Fibroblast of lung (primary cell): ENCODE data around the gene PUM2. TPM values are rescaled to one million over a fixed set of nuclear protein-coding genes. Genes with fewer than 3 reads are reported as not detected.

ENCODE experiments used
- DNase-seq, 2 donors: peaks; one replicate each; pipeline versions ENCODE4 v3.0.0 to v3.0.0-alpha.2; 2010; ENCODE audit warnings: low read depth in 2 of 2
- H2AFZ ChIP-seq: 2 replicates; pipeline ENCODE4 v1.5.1; 2012; ENCODE audit warnings: low read length, control low read depth, inconsistent platforms
- H3K27ac ChIP-seq: 2 replicates; pipeline ENCODE4 v1.5.1; 2011; ENCODE audit warnings: low read length, control low read depth; ENCODE audit not compliant: insufficient read depth
- H3K27me3 ChIP-seq: 2 replicates; pipeline ENCODE4 v1.5.1; 2011; ENCODE audit warnings: mild to moderate bottlenecking, low read length; ENCODE audit not compliant: control insufficient read depth, insufficient read depth
- H3K36me3 ChIP-seq: 2 replicates; pipeline ENCODE4 v1.5.1; 2011; ENCODE audit warnings: low read length; ENCODE audit not compliant: control insufficient read depth, insufficient read depth
- H3K4me1 ChIP-seq: 2 replicates; pipeline ENCODE4 v1.5.1; 2011; ENCODE audit warnings: low read length; ENCODE audit not compliant: control insufficient read depth, insufficient read depth; ENCODE audit errors: extremely low read depth
- H3K4me2 ChIP-seq: 2 replicates; pipeline ENCODE4 v1.5.1; 2011; ENCODE audit warnings: low read length, control low read depth; ENCODE audit not compliant: insufficient read depth; ENCODE audit errors: extremely low read depth
- H3K4me3 ChIP-seq, 4 experiments: fragments of 200-600 bp in 1 of 4; sonication (generic) in 1 of 4; replicated peaks in 1 of 4; 2 replicates each; pipeline ENCODE4 v1.5.1; 2011 to 2016; ENCODE audit warnings: low read length in 4 of 4, low read depth in 3 of 4, mild to moderate bottlenecking in 3 of 4, control low read depth in 2 of 4, inconsistent platforms in 1 of 4, mixed read lengths in 1 of 4; ENCODE audit not compliant: insufficient read depth in 1 of 4; ENCODE audit errors: control extremely low read depth in 1 of 4
- H3K79me2 ChIP-seq: 2 replicates; pipeline ENCODE4 v1.5.1; 2012; ENCODE audit warnings: mild to moderate bottlenecking, low read length, inconsistent platforms; ENCODE audit not compliant: control insufficient read depth, insufficient read depth
- H3K9ac ChIP-seq: 2 replicates; pipeline ENCODE4 v1.5.1; 2011; ENCODE audit warnings: mild to moderate bottlenecking, low read length, control low read depth; ENCODE audit not compliant: insufficient read depth
- H3K9me3 ChIP-seq: 2 replicates; pipeline ENCODE4 v1.5.1; 2012; ENCODE audit warnings: low read depth, low read length; ENCODE audit not compliant: control insufficient read depth, insufficient read depth
- H4K20me1 ChIP-seq: 2 replicates; pipeline ENCODE4 v1.5.1; 2011; ENCODE audit warnings: low read length; ENCODE audit not compliant: control insufficient read depth, insufficient read depth; ENCODE audit errors: extremely low read depth
- EZH2 ChIP-seq: IDR thresholded peaks from 2 replicates; pipeline ENCODE4 v1.5.1; 2012; ENCODE audit warnings: low read length, control low read depth, mild to moderate bottlenecking; ENCODE audit errors: missing control alignments
- polyA plus RNA-seq, 2 donors: library from polyadenylated mRNA; depleted of rRNA in 1 of 2; stranded (reverse) in 1 of 2; unstranded in 1 of 2; fragments of >200 nt; gene quantifications; 2 replicates each; pipeline ENCODE4 v1.2.1, GENCODE V29; 2011 to 2012; ENCODE audit warnings: missing spikeins in 1 of 2
- total RNA-seq: library from RNA; depleted of rRNA; stranded (reverse); fragments of >200 nt; gene quantifications from 2 replicates; pipeline ENCODE4 v1.2.1, GENCODE V29; 2014
- TF ChIP-seq, protein P1 (sequence below), 2 donors: IDR thresholded peaks in 1 of 2; conservative IDR thresholded peaks in 1 of 2; 1 replicate in 1 of 2; 2 replicates in 1 of 2; pipeline ENCODE4 v1.5.1; 2011 to 2012; ENCODE audit warnings: low read length in 2 of 2, control low read depth in 1 of 2, inconsistent platforms in 1 of 2, low read depth in 1 of 2, mild to moderate bottlenecking in 1 of 2

The PUM2 gene
- total and polyA plus RNA-seq, 2 donors (not counting 1 experiment from before 2014, with no cell fraction given): 48.2 to 54.2 TPM

DNA sequence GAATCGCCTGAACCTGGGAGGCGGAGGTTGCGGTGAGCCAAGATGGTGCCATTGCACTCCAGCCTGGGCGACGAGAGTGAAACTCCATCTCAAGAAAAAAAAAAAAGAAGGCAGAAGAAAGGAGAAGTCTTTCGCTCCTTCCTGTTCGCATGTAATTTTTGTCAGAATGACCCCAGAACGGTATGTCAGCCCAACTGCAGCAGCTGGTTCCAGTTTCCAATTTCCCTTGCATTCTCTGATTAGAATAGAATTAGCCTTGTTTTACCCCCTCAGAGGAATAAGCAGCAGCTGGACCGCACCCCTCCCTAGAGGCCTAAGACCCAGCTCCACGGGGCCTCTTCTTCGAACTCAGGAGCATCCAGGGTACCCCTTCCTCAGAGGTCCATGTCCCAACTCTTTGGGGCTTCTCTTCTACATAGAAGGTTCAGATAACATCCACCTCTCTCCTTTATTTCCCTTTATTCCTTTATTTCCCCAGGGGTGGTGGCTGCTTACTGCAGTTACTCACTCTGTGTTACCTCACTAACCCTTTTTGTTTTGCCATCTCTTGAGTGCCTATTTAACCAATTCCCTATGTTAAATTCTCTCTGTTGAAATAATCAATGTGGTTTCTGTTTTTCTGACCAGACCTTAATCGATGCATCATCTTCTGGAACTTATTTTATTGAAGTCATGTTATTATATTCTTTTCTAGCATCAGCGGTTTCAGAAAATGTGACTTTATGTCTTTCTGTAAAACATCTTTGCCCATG lies 7.2 kb upstream of the PUM2 start:
- Histone ChIP-seq H3K9me3 (no peaks in the 10 kb centered on the region), H3K27me3 (no peaks in the 10 kb centered on the region), H4K20me1 (no peaks in the 10 kb centered on the region), H3K4me2 (no peak overlapping the region), H3K4me3 (no peak overlapping the region), H2AFZ (no peak overlapping the region), H3K79me2 (no peaks in the 10 kb centered on the region), H3K9ac (no peak overlapping the region), H3K4me1 (peaks cover 2% of the 10 kb centered on the region), H3K36me3 (no peaks in the 10 kb centered on the region), H3K27ac (no peak overlapping the region)
- TF ChIP-seq, protein P1, sequence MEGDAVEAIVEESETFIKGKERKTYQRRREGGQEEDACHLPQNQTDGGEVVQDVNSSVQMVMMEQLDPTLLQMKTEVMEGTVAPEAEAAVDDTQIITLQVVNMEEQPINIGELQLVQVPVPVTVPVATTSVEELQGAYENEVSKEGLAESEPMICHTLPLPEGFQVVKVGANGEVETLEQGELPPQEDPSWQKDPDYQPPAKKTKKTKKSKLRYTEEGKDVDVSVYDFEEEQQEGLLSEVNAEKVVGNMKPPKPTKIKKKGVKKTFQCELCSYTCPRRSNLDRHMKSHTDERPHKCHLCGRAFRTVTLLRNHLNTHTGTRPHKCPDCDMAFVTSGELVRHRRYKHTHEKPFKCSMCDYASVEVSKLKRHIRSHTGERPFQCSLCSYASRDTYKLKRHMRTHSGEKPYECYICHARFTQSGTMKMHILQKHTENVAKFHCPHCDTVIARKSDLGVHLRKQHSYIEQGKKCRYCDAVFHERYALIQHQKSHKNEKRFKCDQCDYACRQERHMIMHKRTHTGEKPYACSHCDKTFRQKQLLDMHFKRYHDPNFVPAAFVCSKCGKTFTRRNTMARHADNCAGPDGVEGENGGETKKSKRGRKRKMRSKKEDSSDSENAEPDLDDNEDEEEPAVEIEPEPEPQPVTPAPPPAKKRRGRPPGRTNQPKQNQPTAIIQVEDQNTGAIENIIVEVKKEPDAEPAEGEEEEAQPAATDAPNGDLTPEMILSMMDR (conservative IDR thresholded peaks at IDR 0.05 in 1 of 2, IDR thresholded peaks at IDR 0.05 in 1 of 2; ENCODE audit: low read depth in 1 of 2, low read length in 2 of 2): no peak
- no peak for TF ChIP-seq EZH2
- no peak for DNase-seq

DNA sequence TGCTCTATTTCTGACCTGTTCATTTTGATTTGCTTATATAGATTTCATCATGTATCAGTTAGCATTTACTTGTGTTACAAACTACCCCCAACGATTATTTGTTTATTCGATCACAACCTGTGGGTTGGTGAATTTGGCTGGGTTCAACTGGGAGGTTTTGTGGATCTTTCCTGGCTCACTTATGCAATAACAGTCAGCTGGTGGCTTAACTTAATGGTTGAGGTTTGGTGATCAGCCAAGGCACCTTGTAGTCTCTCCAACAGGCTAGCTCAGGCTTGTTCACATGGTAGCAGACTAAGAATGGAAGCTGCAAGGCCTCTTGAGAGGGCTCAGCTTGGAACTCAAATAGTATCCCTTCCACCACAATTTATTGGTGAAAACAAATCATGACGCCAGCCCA lies 5.4 kb upstream of the PUM2 start:
- H3K36me3 ChIP-seq: no peaks in the 10 kb centered on the region
- no peaks in the 10 kb centered on the region for H3K9me3 ChIP-seq
- H2AFZ ChIP-seq: no peak overlapping the region
- H3K4me3 ChIP-seq: no peak overlapping the region
- TF ChIP-seq EZH2: no peak
- TF ChIP-seq, protein P1 (conservative IDR thresholded peaks at IDR 0.05 in 1 of 2, IDR thresholded peaks at IDR 0.05 in 1 of 2; ENCODE audit: low read depth in 1 of 2, low read length in 2 of 2): no peak
- no peaks in the 10 kb centered on the region for H3K79me2 ChIP-seq
- H3K4me1 ChIP-seq: peaks cover 5% of the 10 kb centered on the region
- no peaks in the 10 kb centered on the region for H4K20me1 ChIP-seq
- H3K9ac ChIP-seq: no peak overlapping the region
- no peak overlapping the region for H3K27ac ChIP-seq
- peak; percentile 89 to 95 for DNase-seq
- H3K27me3 ChIP-seq: no peaks in the 10 kb centered on the region
- no peak overlapping the region for H3K4me2 ChIP-seq

DNA sequence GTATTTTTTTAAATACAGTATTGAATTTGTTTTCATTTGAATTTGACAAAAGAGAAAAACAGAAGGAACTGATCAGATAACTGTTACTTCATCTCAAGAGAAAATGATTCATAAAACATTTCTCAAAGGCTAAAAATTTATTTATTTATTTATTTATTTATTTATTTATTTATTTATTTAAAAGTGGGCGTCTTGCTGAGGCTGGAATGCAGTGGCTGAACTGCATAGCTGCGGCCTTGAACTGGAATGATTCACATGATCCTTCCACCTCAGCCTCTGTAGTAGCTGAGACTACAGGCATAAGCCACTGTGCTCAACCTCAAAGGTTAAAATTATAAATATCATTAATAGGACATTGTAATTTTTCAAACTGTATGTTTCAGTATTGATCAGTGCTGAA lies 4.5 kb upstream of the PUM2 start:
- no peak overlapping the region for H3K9ac ChIP-seq

More for the DNA sequence above, 4.5 kb upstream of the PUM2 start:
- Histone ChIP-seq H3K27ac (no peak overlapping the region), H3K79me2 (peaks cover 4% of the 10 kb centered on the region), H3K4me1 (peaks cover 5% of the 10 kb centered on the region), H3K4me3 (no peak overlapping the region), H3K4me2 (no peak overlapping the region), H3K9me3 (no peaks in the 10 kb centered on the region), H2AFZ (no peak overlapping the region), H4K20me1 (no peaks in the 10 kb centered on the region), H3K36me3 (no peaks in the 10 kb centered on the region), H3K27me3 (no peaks in the 10 kb centered on the region)
- no peak for TF ChIP-seq EZH2
- TF ChIP-seq, protein P1 (conservative IDR thresholded peaks at IDR 0.05 in 1 of 2, IDR thresholded peaks at IDR 0.05 in 1 of 2; ENCODE audit: low read depth in 1 of 2, low read length in 2 of 2): no peak
- DNase-seq: peak; percentile 48 to 82
